ENCODE results near the gene SMPD3. TPM values are rescaled to one million over a fixed set of nuclear protein-coding genes. Genes with fewer than 3 reads are reported as not detected.
A peak's percentile ranks its signal among the peaks of the same experiment; 100 is the strongest.

The SMPD3 gene
- total and polyA plus RNA-seq, 2 of the 8 experiments (the other 6 are each of a cell fraction or from before 2014, with no cell fraction given) = 0.39 to 1.3 TPM

- Histone ChIP-seq H4K8ac (ENCODE audit: extremely low read depth, insufficient read depth, low read length) (no peak overlapping the region), H3K23me2 (ENCODE audit: low read depth, low read length) (no peaks in the 10 kb centered on the region), H2AK5ac (ENCODE audit: low read depth, low read length) (no peak overlapping the region), H2BK12ac (ENCODE audit: low read depth, low read length) (peak overlapping the region; percentile 18; the same call in 1 of the 2 replicates), H3K14ac (ENCODE audit: insufficient read length) (no peak overlapping the region), H2BK15ac (ENCODE audit: low read length) (no peak overlapping the region; the same call in 1 of the 2 replicates), H3K79me1 (ENCODE audit: low read depth, low read length) (no peaks in the 10 kb centered on the region), H4K91ac (replicated peaks; ENCODE audit: insufficient read length, low read length) (no peak overlapping the region), H3K27ac (ENCODE audit: low read depth, low read length) (no peak overlapping the region), H3K27me3 (replicated peaks in 1 of 4; ENCODE audit: control insufficient read depth in 3 of 4, extremely low read depth in 1 of 4, insufficient read depth in 3 of 4, low read length in 3 of 4) (no peaks in the 10 kb centered on the region), H3K4me1 (replicated peaks in 1 of 4; ENCODE audit: control insufficient read depth in 3 of 4, insufficient read depth in 4 of 4, low read length in 3 of 4) (peaks cover 2 to 15% (median 9%) of the 10 kb centered on the region in 4 experiments), H3K4me2 (ENCODE audit: insufficient read depth in 1 of 2, low read depth in 2 of 2, low read length in 2 of 2) (no peak overlapping the region), H3K36me3 (ENCODE audit: control insufficient read depth in 2 of 4, insufficient read depth in 4 of 4, low read length in 3 of 4) (no peaks in the 10 kb centered on the region), H2BK120ac (replicated peaks; ENCODE audit: low read depth, low read length) (no peak overlapping the region), H3K18ac (ENCODE audit: extremely low read depth, low read length) (peak overlapping the region; percentile 11; the same call in 1 of the 2 replicates), H3K56ac (replicated peaks; ENCODE audit: insufficient read length, low read depth, low read length) (no peak overlapping the region), H3K23ac (ENCODE audit: insufficient read length) (no peak overlapping the region), H3K4ac (replicated peaks; ENCODE audit: insufficient read length, low read depth, low read length) (no peak overlapping the region), H3K4me3 (ENCODE audit: extremely low read depth in 1 of 4, insufficient read depth in 2 of 4, low read depth in 3 of 4, low read length in 4 of 4) (no peak overlapping the region), H2BK5ac (ENCODE audit: low read depth, low read length) (no peak overlapping the region), H4K5ac (ENCODE audit: insufficient read length, low read depth, low read length) (no peak overlapping the region), H3K9ac (replicated peaks in 1 of 4; ENCODE audit: extremely low read depth in 1 of 4, low read depth in 3 of 4, low read length in 3 of 4) (no peak overlapping the region), H3K9me3 (ENCODE audit: insufficient read depth in 2 of 2, low read depth in 1 of 2, low read length in 1 of 2) (no peaks in the 10 kb centered on the region), H4K20me1 (replicated peaks in 1 of 2; ENCODE audit: control insufficient read depth in 1 of 2, insufficient read depth in 2 of 2, low read length in 2 of 2) (no peaks in the 10 kb centered on the region), H2BK20ac (ENCODE audit: low read length) (no peak overlapping the region), H2AFZ (ENCODE audit: low read length) (no peak overlapping the region), H3K79me2 (ENCODE audit: control insufficient read depth in 1 of 2, insufficient read depth in 2 of 2, low read length in 2 of 2) (no peaks in the 10 kb centered on the region)
- ChIA-PET CTCF (ENCODE audit: partially characterized antibody) (interaction anchor here (0.6 to 10.6 kb wide), 8 partner anchors 8 to 373 kb away, joined by 3 to 221 read pairs (median 3); no protein-coding TSS in a partner anchor), POLR2A (ENCODE audit: partially characterized antibody) (interaction anchor here (1.0 to 1.4 kb wide), 2 partner anchors 16 to 27 kb away, joined by 3 to 5 read pairs; no protein-coding TSS in a partner anchor)
- WGBS, 2 experiments (ENCODE audit: extremely low coverage in 1 of 2, insufficient coverage in 1 of 2, insufficient read length in 1 of 2, insufficient replicate concordance in 2 of 2, low coverage in 1 of 2, low lambda C conversion rate in 2 of 2, missing lambda C conversion rate in 1 of 2) = 71% methylated on average over 6 of the region's 6 CpGs; no CpG with 5 or more reads in 1 of the 2 experiments
- DNase-seq (ENCODE audit: low read depth in 1 of 2, low spot score in 2 of 2) (no peak), FAIRE-seq (no peak)
- TF ChIP-seq CREB1 (IDR thresholded peaks at IDR 0.05) = no peak
- TF ChIP-seq CEBPB (IDR thresholded peaks at IDR 0.05; ENCODE audit: low read depth, low read length) = no peak
- no peak for TF ChIP-seq JUN (IDR thresholded peaks at IDR 0.05; ENCODE audit: low read depth, low read length)
- no peak for TF ChIP-seq RBBP5 (IDR thresholded peaks at IDR 0.05; ENCODE audit: borderline replicate concordance, low read depth, low read length)
- no peak for TF ChIP-seq SAP30 (IDR thresholded peaks at IDR 0.05; ENCODE audit: insufficient read depth, insufficient replicate concordance, low read length)
- no peak for TF ChIP-seq JUND (IDR thresholded peaks at IDR 0.05; ENCODE audit: low read length)
- TF ChIP-seq FOSL1 (IDR thresholded peaks at IDR 0.05; ENCODE audit: insufficient read depth, low read depth, low read length) = no peak
- TF ChIP-seq PHF8 (conservative IDR thresholded peaks at IDR 0.05; ENCODE audit: low read depth, low read length) = no peak
- no peak for TF ChIP-seq HDAC2 (IDR thresholded peaks at IDR 0.05; ENCODE audit: borderline replicate concordance in 1 of 2, low read depth in 2 of 2, low read length in 2 of 2)
- TF ChIP-seq RFX5 (IDR thresholded peaks at IDR 0.05; ENCODE audit: borderline replicate concordance, low read depth, low read length) = no peak
- TF ChIP-seq BCL11A (IDR thresholded peaks at IDR 0.05; ENCODE audit: low read depth in 2 of 2, low read length in 2 of 2) = no peak
Observed at GRCh38 chr16:68389750-68390371, 58.4 kb downstream of the SMPD3 start.
